Retina (tissue), 1 donor: ENCODE results near the gene ROBO4.

Experiments
- DNase-seq: peaks from one replicate; pipeline ENCODE4 v3.0.0-alpha.2; 2016

Gene ROBO4

DNA sequence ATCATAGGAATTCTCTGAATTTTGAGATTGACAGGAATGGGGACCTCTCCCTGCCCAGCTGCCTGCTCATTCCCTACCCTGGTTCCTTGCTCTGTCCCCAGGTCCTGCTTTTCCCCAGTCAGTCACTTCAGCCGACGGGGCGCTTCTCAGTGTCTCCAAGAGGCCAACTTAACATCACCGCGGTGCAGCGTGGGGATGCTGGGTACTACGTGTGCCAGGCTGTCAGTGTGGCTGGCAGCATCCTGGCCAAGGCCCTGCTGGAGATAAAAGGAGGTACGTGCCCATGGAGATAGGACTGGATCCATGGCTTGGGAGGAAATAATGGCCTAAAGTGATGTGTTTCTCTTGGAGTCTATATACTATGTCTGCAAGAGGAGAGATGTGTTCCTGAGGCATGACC, 25.4 kb downstream of the ROBO4 start:
- no peak for DNase-seq

DNA sequence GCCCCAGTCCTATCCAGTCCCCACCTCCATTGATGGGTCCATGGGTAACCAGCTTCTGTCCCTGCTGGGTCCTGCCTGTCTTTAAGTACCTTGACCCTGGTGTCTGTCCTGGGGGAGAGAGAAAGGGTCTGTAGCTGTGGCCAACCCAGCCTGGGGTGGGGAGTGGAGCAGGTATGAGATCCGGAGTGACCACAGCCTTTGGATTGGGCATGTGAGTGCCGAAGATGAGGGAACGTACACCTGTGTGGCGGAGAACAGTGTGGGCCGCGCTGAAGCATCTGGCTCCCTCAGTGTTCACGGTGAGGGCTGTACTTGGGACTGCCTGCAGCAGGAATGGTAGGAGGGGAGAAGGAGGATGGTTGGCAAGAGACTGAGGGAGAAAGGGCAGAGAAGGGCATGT, 27.2 kb downstream of the ROBO4 start:
- DNase-seq, result no peak

DNA sequence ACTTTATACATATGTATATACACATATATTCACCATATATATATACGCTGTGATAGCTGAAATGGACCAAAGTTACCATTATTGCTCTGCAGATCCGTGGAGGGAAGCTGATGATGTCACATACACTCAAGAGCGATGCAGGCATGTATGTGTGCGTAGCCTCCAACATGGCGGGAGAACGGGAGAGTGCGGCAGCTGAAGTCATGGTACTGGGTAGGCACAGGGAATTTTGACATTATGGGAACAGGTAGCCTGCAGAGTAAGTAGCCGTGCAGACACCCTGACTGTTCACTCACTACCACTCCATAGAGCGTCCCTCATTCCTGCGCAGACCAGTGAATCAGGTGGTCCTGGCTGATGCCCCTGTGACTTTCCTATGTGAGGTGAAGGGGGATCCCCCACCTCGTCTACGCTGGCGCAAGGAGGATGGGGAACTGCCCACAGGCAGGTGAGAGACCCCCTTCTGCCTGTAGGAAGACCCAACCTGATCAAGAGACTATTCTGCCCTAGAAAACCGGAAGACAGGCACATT, 27.7 kb downstream of the ROBO4 start:
- DNase-seq, result no peak

DNA sequence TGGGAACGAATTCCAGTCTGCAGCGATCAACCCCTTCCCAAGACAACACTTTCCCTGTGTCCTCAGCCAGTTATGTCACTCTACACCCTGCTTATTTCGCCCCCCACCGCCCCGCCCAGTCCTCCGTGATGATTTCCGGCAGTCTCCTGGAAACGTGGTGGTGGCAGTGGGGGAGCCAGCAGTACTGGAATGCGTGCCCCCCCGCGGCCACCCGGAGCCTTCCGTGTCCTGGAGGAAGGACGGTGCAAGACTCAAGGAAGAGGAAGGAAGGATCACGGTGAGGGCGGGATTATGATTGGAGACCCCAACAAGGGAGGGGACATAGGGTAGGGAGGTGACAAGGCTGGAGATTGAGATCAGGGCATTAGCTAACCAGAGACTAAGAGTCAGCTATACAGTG, 28.3 kb downstream of the ROBO4 start:
- no peak for DNase-seq

DNA sequence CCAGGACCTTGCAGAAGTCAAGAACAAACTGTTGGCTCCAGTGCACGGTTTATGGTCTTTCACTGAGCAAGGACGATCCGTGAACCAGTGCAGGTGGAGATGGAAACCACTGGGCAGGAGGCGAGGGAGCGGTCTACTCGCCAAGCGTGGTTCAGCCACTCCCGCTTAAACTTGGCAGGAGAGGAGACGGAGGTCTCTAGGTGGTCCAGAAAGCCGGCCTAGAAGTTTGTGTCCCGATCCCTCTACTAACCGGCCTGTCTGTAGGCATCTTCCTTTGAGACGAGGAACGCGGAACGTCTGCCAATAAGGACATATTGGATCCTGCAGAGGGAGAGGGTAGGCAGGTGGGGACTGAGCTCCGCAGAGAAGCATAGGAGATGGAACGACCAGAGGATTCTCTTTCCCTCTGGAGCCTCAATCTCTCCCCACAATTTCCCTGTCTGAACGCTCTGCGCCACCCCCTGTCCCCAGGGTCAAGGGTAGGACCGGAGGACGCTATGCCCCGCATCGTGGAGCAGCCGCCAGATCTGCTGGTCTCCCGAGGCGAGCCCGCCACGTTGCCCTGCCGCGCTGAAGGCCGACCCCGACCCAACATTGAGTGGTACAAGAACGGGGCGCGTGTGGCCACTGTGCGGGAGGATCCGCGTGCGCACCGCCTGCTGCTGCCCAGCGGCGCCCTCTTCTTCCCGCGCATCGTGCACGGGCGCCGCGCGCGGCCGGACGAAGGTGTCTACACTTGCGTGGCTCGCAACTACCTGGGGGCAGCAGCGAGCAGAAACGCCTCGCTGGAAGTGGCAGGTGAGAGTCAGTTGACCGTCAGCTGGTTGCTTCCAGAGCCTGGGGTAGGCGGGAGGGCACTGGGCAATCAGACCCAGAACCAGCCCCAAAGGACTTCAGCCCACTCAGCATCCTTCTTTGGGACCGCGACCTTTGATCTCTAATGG, 29.1 kb downstream of the ROBO4 start:
- DNase-seq, result peak; percentile 59

DNA sequence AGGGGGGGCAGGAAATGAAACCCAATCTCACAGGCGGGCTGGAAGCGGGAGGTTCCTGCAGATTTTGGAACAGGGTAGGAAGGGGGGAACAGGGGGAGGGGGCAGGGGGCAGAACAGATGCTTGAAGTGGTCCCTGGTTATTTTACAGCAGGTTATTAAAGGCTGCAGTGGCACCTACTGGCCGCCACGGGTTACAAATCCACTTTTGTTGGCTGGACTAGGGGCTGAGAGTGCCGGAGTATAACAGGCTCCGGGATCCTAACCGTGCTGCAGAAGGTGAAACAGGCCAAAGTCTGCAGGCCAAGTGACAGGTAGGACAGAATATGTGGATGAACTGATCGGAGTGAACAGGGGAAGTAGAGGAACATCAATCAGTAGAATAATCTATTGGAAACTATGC, 30.0 kb downstream of the ROBO4 start:
- no peak for DNase-seq

DNA sequence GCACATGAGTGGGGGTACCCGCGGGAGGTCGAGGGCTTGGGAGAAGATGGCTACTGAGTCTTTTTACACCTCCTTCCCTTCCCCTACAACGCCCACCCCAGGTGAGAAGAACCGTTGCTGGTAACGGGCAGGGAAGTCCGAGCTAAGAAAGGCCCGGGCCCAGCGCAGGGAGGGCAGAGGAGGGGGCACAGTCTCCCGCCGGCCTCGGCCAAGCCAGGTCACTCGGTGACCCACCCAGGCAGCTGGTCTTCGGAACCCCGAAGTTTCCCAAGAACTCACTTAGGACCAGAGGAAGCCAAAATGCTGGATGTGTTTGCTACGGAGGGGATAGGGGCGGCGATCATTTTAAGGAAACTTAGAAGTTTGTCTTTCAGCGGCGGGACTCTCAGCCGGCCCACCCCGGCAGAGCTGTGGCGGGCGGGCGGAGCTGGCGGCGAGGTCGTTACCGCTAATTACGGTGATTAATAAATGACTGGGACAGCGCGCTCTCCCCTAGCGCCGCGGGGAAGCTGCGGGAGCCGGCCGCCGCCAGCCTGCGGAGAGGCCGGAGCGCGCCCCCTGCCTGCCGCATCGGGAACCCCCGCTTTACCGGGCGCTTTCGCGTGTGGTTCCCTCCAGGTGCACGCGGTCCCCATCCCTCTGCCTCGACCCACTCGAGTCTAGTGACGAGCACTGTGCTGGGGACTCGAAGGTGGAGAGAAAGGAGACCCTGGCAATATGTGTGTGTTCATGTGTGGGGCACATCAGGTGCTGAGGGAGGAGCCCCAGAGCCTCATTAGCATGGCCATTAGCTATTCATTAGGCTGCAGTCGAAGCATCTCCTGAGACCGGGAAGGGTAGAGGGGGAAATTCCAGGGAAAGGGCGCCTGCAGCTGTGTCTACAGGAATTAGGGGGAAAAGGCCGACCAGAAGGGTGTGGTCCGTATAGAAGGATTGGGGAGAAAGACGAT, 31.5 kb downstream of the ROBO4 start:
- peak; percentile 84 for DNase-seq

DNA sequence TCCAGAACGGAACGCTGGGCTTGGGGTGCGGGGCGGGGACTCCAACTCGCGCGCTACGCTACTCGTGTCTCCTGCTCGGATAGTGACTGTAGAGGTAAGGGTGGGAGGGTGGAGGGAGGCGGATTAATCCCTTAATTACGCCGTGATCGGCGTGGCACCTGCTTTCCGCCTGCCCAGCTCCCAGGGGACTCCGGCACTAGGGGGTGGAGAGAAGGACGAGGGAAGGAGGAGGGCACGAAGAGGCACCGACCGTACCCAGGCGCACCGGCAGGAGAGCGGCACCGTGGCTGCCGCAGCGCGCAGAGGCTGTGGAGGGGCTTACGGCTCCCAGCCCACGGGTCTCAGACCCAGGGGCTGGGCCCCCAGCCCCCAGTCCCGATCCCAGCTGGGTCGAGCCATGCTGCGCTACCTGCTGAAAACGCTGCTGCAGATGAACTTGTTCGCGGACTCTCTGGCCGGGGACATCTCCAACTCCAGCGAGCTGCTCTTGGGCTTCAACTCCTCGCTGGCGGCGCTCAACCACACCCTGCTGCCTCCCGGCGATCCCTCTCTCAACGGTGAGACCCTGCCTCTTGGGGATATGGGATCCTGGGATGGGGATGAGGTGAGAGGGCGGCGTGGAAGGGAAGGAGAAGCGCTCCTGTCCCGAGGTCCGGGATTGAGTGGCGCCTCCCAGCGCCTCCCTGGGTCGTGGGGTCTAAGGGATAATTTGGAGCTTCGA, 32.3 kb downstream of the ROBO4 start, which contains the start of gene ROBO3:
ROBO3 (plus strand) TSS at position 252 of the 721 bp plus-strand sequence; CDS start at position 398, 146 bp downstream.
- peak; percentile 59 for DNase-seq

DNA sequence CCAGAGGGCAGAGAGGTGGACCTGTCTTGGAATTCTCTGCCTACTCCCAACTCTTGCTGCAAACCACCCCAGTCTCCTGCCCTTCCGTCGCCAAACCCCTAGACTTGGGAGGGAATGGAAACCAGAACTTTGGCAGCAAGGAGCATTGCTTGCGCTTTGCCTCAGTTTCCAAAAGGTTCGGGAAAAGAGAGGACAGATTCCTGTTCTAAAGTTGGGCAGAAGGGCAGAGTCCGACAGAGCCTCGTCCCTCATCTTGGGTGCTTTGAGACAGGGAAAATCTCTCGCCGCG, 32.8 kb downstream of the ROBO4 start:
- DNase-seq, result no peak

DNA sequence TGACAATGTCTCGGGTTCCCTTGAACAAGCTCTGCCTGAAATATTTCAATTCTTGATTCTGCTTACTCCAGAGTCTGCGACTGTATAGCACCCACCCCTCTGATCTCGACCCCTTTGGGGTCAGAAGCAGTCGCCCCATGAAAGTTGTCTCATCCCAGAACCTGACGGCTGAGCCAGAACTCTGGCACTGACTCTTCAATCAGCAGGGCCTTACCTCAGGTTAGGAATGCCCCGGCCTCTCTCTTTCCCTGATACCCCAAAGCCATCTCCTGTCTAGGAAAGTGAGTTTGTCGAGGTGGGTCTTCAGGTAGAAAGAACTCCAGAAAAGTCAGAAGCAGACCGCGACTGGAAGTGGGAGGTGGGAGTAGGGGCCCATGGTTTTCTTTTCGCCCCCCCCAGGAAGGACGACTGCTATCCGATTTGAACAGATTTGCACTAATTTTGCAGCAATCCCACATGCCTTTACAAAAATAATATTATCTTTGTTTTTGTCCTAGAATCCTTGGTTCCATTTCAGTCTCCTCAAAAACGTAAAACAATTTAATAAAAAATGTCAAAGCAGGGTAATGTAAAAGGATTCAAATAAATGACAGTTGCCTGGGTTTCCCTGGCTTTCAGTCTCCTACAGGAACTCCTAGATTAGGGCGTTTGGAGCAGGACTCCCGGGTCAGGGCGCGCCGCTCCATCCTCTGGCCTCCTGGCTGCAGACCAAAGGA, 33.3 kb downstream of the ROBO4 start:
- DNase-seq, result no peak

DNA sequence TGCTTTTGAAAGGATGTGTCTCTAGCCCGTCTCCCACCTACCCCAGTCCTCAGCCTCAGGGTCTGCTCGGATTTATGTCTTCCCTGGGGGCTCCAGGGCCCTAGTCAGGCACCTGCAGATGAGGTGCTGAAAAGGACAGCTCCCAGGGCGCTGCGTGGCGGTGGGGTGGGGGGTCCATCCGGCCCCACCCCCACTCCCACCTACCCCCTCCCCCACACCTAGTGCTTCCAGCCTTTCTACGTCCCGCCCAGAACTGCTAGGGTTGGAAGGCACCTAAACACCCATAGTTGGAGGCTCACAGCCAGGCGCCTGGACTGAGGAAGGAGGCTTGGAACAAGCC, 33.9 kb downstream of the ROBO4 start:
- no peak for DNase-seq

DNA sequence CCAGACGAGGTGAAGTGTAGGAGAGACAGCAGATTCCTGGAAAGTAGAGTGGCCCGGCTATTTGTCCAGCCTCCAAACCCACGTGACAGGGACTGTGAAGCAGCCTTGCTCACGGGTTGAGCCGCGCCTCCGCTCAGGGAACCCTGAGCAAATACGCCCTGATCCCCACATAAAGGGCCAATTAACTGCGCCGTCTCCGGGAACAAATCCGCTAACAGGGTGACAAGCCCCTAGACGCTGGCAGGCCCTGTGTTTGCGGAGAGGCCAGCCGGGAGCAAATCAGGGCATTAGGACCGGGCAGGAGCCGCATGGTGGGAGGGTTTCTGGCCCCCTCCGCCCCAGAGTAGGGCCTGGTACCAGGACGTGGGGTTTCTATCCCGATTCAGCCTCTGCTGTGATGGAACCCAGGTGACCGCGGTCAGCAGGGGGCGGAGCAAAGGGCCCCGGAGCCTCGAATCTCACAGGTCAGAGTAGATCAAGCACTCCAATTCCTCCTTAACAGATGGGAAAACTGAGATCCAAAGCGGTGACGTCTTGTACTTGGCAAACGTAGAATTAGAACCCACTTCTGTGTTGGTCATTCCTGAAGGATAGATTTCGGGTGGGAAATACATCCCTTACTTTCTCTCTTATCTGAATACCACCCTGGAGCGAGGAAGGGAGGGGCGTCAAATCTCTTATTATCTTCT, 34.4 kb downstream of the ROBO4 start:
- DNase-seq, result peak; percentile 79

DNA sequence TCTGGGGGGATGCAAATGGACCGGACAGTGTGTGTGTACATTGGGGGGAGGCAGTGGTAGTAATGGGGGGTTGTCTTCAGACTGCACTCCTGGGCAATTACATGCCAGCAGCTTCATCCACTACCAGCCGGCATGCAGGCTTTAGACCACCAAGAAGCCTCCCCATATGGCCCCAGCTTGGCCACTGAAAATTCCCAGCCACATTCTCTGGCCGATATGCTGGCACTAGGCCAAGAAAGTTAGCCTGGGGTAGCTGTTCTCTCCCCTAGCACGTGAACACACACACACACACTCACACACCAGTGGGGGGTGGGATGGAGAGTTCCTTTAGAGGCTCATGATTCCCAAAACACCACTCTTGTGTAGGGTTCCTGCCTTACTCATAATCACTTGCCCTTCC, 36.0 kb downstream of the ROBO4 start:
- no peak for DNase-seq

DNA sequence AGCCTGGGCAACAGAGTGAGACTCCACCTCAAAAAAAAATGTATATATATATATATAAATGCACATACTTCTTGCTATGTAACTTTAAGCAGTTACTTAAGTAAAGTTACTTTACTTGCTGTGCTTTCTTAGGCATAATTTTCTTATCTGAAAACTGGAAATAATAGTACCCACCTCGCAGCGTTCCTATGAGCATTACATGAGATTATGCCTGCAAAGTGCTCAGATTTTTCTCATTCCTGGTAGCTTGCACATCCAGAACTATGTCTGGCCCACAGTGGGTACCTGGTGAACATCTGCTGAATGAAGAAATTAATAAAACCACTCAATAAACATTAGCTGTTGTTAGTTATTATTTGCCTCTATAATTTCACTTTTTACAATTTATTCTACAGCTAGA, 38.5 kb downstream of the ROBO4 start:
- DNase-seq, result no peak

DNA sequence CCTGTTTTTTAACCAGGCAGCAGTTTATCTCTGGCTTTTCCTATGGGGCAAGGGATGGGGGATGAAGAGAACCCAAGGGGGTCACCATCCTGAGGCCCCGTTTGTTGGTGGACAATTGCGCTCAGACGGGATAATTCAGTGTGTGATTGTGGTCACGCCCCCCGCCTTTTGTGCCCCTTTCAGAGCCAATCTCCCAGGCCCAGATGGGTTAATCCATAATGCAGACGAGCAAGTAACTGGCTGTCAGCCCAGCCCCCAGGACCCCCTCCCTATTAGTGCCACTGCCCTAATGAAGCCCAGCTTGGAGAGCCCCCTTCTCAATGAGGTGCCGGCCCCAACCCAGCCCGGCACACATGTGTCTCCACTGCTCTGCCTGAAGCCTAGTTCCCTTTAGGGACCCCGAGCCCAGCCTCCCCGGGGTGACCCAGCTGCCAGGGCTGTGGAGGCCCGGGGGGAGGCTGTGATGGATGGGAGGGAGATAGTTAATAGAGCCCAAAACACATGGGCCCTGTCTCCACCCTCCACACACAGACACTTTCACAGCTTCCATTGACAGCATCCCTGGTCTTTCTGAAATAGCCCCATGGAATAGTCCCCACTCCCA, 51.5 kb downstream of the ROBO4 start:
- DNase-seq, result no peak

DNA sequence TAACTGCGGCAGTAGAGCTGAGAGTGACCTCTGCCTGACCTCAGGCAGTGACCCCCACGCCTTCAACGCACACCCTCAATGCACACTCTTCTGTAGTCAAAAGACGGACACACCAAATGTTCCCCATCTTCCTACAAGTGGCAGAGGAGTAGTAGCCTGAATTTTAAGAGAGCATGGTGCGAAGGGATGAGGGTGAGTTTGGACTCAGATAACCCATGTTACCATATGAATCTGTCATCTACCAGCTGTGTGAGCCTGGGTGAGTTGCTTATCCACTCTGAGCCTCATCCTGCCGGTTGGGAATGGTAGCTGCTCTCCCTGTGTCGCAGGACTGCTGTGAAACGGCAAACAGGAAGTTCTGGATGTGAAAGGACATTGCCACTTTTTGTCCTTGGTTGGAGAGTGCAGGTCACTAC, 53.0 kb downstream of the ROBO4 start:
- no peak for DNase-seq

DNA sequence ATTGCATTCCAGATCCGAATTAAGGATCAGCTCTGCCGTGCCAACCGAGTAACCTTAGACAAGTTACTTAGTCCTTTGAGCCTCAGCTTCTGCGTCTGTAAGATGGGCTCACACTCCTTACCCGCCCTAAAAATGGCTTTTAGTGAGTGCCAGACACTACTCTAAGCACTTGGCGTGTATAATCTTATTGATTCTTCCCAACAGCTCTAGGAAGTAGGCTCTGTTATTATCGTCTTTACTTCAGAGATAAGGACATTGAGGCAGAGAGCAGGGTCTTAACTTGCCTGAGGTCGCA, 54.1 kb downstream of the ROBO4 start:
- DNase-seq, result no peak

DNA sequence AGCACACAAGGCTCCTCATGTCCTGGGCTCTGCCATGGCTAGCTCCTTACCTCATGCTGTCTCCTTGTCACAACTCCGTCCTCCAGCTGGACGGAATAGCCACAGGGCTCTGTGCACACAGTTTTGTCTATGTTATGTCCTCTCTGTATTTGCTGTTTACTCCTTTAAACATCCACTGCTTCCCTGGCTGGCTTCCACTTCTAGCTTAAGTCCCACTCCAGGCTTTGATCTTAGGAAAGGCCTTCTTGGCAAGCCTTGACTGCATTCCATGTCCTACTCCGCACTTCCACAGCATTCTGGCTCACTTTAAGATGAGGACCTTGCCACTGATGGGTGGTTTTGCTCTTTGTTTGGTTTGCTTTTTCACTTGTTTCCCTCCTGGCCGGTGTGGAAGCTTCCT, 55.4 kb downstream of the ROBO4 start:
- DNase-seq, result no peak

DNA sequence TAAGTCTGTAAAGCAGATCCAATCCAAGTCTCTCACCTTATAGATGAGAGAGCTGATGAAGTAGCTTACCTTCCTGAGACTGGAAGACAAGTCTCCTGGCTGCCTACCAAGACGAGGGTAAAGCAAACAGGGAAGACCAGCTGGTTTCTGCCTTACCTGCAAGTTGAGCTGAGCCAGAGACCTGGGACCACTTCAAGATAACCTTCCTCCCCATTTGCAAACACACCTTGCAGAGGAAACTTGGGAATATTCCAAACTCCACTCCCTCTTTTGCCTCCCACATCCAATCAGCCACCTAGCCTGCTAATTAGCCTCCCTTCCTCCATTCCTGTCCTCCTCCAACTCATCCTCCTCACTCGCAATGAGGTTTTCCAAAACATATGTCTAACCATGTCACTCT, 55.8 kb downstream of the ROBO4 start:
- DNase-seq, result peak; percentile 36

DNA sequence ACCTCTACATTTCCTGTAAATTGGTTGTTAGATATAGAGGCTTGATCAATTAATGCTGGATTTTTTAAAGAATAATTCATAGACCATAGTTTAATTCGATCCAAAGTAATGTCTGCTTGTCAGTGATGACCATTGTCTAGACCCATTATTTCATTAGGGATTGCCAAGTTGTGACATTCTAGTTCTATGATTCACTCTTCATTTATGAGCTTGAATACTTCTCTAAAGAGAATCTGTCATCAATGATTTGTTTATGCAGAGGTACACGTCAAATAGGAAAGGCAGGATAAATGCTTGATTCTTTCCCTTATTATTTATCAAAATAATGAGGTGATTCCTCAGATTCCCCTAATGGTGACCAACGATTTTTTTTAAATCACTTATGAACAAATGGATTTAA, 56.5 kb downstream of the ROBO4 start:
- DNase-seq, result no peak

DNA sequence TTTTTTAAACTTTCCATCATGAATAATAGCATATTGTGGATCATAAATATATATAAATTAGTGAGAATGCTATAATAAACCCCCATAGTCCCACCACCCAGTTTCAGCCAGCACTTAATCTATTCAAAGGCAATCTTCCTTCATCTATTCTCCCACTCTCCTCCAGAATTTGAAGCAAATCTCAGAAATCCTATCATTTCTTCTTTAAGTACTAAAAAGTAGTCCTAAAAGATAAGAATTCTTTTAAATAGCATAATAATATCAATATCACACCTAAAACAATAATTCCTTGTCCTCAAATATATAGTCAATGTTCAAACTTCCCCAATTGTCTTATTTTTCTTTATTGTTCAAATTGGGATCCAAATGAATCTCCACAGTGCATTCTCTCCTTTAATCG, 57.0 kb downstream of the ROBO4 start:
- no peak for DNase-seq
